HG03342 (cell line): Measurements from ENCODE around the gene SLC25A48.
"Not testable (repeated sequence)": the region's sequence is repeated elsewhere in the genome, so short reads cannot be mapped to it uniquely, and the experiment has no call there.

ENCODE experiments used
- ATAC-seq: cut with Tn5 transposase; IDR thresholded peaks from one replicate; pipeline ENCODE4 v1.9.1; 2021; ENCODE audit warnings: mild to moderate bottlenecking, moderate library complexity; ENCODE audit not compliant: unreplicated experiment

SLC25A48 gene

DNA sequence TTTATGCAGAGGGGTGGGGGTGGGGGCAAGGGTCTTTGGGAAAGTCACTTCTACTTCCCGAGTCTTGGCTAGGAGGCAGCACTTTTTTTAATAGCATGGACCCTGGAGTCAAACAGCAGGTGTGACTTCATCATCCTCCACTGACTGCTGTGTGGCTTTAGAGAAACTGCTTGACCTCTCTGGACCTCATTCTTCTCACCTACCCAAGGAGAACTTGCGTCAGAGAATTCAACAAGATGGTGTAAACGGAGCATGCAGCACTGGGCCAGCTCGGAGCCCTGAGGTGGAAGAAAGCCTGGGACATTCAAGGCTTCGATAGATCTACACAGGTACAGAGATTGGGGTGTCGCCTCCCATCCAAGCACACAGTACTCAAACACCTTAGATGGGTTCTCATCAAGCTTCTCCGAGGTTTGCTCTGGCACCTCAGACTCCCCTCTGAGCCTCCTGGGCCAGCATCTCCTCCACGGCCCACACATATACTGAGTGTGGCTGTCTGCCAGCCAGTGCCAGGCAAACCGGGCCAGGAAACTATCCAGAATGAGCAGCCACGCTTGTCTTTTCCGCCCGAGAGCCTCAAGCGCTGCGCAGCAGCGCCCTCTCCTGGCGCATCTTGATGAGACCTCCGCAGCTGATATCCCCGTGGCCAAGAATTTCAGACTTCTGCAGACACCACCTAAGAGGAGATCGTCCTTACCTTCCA is 4.6 kb upstream of the SLC25A48 start:
- no peak for ATAC-seq

DNA sequence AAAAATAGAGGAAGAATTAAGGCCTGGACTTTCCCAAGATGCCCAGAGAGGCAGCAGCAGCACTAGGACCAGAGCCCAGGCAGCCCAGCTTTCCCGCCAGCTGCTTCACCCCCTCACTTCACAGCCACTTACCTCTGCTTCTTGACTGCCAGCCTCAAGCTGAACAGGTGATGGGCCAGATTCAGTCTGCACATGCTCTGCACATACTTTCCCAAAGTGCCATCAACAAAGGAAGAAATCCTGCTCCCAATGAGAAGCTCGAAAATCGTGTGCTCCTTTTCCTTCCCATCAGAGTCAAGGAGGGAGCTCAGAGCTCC is 4.1 kb upstream of the SLC25A48 start:
- ATAC-seq, result no peak

GRCh38 chr5:135830876-135831275 is 3.6 kb upstream of the SLC25A48 start:
- ATAC-seq, result no peak

- ATAC-seq, result no peak
Observed at GRCh38 chr5:135831439-135831838, 3.0 kb upstream of the SLC25A48 start.

DNA sequence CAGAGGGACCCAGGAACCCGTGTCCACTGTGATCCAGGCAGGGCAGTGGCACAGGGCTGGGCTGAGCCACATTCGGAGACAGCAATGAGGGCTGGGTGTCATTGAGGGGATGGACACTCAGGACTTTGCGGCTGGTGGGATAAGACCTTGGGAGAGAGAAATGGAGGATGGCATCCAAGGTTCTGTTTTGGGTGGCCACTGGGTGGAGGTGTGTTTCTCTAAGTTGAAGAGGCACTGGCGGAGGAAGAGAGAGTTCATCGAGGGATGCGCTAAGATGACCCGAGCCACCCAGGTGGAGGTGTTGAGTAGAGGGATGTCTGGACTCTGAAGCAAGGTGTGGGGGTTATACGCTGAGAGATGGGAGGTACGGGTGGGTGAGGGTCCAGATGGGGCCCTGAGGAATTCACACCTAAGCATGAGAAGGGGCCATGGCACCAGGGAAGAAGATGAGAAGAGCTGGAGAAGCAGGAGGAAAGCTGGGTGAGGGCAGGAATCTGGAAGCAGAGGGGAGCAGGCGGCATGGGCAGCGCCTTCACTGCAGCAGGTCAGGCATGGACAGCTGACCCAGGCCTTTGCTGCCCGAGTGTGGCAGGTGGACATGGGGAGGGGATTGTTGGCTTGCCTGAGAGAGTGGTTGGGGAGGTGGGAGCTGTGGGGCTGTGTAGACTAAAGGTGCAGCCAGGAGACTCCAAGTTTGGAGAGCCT is 2.5 kb upstream of the SLC25A48 start:
- no peak for ATAC-seq

DNA sequence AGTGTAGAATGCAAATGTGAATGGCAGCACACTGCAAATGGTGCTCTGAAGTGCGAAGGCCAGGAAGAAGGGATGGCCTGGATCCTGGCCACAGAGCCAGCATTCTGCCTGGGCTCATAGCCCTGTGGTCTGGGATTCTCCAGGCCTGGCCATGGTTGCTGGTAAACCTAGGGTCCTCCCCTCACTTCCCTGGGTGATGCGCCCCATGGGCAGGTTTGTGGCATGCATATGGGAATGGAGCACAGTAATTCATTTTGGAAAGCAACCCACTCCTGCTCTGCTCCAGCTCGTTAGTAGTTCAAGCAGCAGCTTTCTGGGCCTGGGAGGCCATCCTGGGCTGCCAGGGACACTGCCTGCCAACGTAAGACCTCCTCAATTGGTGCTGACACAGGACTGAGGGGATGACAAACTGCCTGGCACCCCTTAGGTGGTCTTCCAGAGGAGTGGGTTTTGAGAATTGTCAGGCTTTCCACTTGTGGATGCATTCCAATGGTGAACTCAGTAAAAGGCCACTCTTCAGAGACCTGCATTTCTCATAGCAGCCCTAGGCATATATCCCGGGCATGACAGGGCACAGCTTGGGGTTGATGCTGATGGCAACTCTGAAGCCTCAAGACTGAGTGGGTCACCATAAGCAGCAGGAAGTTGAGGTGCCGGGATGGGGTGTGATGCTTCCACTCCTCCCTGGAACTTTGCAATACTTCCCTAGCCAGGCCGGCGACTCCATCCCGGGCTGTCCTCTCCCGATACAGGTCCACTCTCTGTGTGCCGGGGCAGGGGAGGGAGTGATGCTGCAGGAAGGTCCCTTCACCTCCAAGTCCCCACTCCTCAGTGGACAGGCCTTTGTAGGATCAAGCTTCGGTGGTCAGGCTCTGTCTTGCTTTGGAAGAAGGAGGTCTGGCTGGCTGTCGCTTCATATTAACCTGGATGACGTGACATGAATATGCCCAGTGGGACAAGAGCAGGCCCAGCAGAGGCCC is 1.2 kb upstream of the SLC25A48 start:
- ATAC-seq, result no peak

DNA sequence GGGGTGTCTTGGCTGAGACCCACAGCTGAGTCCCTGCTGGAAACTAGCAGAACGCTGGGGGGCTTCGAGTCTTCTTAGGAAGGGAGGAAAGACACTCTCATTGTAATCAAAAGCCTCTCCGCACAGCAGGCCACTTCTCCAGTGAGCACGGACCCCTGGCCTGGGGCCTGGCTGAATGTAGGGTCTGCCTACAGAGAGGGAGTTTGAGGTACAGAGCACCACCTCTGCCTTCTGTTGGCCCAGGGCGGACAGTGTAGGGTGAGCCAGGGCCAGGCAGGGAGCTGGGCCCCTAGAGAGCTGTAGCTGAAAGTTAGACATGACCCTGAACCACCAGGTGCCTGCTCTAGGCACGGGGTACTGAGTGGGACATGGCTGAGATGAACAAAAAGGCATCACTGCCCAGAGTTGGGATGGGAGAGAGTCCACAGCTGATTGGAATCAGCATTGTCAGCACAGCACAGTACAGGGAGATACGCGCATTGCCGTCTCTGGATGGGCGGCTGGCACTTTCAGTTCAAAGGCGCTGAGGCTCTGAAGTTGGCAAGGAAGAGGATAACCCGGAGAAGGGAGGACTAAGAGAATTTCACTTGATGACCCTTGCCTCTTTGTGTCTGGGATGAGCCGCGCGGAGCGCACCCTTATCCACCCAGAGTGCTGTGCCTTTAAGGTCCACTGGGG is 363 bp upstream of the SLC25A48 start:
- peak; percentile 92 for ATAC-seq

GRCh38 chr5:135835766-135836165 is 1.3 kb downstream of the SLC25A48 start:
- ATAC-seq, result no peak

- not testable (repeated sequence) for ATAC-seq
Observed at GRCh38 chr5:135838395-135838794, 3.9 kb downstream of the SLC25A48 start.

- ATAC-seq, result no peak
Observed at GRCh38 chr5:135839566-135839965, 5.1 kb downstream of the SLC25A48 start.

GRCh38 chr5:135840959-135841358 is 6.5 kb downstream of the SLC25A48 start:
- no peak for ATAC-seq

GRCh38 chr5:135842737-135843136 is 8.3 kb downstream of the SLC25A48 start:
- no peak for ATAC-seq

DNA sequence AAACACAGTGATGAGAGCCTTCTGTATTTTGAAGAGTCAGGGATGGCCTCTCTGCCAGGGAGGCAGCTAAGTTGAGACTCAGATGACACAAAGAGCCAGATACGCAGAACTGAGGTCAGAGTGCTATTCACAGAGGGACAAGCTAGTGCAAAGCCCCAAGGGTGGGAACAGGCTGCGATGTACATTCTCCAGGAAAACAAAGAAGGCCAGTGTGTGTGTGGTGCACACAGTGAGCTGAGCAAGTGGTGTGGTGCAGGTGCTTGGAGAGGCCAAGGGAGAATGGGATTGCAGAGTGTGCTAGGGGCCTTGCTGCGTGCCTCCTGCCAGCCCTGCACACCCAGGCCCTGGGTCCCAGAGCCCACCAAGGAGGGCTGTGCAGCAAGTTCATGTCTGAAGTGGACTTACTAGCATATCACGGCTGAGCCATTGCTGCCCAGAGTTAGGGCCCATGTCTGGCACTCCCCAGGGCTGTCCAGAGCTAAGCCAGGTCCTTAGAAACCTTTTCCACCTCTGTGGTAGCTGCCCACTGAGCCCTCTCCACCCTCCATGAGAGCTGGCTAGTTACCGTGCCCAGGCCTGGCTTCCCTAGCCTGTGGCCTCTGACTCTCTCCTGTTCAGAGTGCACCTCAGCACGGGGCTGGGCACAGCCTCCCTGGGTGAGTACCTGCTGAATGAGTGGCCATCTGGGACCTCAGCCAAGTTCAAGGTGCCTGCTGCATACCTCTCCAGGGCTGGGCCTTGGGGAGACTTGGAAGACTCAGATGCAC is 9.3 kb downstream of the SLC25A48 start:
- ATAC-seq, result no peak

GRCh38 chr5:135846311-135846710 is 11.8 kb downstream of the SLC25A48 start:
- no peak for ATAC-seq

- no peak for ATAC-seq
Observed at GRCh38 chr5:135847976-135848375, 13.5 kb downstream of the SLC25A48 start.

DNA sequence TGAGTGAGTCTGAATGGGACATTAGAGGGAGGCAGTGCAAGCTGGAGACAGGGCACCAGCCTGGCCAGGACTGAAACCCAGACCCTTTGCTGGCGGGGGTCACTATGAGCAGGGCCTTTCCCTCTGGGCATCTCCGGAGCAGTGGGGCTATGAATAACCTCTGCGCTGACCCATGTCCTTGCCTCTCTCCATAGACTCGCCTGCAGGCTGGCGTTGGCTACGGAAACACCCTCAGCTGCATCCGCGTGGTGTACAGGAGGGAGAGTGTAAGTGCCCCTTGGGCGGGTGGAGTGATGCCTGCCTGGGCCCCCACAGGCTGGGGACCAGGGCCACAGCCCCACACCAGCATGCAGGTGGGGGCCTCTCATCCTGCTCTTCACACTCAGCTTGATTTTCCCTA is 15.8 kb downstream of the SLC25A48 start:
- ATAC-seq, result no peak

DNA sequence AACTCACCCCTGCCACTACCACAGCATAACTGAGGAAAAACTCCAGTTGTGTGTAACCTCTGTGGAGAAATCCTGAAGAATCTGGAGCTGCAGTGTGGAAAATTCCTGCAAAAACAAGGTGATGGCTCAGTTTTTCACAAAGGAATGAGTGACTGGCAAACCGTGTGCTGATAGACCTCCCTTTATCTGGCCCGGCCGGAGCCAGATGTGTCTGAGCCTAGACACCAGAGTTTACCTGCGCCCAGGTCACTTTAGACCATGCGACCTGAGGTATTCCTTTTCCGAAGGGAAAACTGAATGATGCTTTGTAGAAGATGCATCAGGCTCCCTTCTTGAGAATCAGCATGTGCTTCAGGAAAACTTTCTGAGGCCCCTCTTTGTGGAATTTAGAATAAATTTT is 16.2 kb downstream of the SLC25A48 start:
- ATAC-seq, result no peak

- ATAC-seq, result no peak
Observed at GRCh38 chr5:135851186-135851914, 16.9 kb downstream of the SLC25A48 start.
